ENCODE measurements around the gene PRRX2.
"Not testable (repeated sequence)": the region's sequence is repeated elsewhere in the genome, so short reads cannot be mapped to it uniquely, and the experiment has no call there.

The PRRX2 gene

DNA sequence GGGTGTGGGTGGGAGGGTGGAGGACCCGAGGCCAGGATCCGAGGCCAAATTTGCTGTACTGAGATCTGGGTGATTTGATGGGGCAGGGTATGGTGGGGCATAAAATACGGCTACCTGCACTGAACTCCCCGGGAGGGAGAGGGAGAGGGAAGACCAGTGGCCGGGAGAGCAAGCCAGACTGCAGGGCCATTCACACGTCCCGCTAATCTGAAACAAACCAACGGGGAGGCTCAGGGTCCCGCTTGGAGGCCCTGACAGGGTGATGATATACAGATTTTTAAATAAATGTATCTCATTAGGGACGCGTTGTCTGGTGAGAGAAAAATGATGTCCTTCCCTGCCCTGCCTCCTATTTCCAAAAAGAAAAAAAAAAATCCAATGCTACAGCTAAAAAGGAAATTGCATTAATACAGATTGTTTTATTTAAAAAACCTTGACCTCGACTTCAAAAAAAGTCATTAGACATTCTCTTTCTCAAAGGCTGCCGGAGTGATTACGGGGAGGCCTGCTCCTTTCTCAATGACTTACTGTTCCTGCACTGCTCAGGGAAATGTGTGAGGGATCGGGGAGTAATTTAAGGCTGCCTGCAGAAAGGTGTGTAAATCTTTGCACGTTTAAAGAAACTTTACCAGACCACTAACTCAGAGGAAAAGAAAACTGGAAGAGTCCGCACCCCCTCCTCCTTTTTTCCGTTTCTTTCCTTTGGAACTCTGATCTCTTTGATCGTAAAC, 11.5 kb upstream of the PRRX2 start:
- no peak for DNase-seq (ENCODE audit: low read depth in 3 of 3)

GRCh38 chr9:129654554-129655040, 10.8 kb upstream of the PRRX2 start:
- DNase-seq (ENCODE audit: low read depth in 3 of 3), result no peak

DNA sequence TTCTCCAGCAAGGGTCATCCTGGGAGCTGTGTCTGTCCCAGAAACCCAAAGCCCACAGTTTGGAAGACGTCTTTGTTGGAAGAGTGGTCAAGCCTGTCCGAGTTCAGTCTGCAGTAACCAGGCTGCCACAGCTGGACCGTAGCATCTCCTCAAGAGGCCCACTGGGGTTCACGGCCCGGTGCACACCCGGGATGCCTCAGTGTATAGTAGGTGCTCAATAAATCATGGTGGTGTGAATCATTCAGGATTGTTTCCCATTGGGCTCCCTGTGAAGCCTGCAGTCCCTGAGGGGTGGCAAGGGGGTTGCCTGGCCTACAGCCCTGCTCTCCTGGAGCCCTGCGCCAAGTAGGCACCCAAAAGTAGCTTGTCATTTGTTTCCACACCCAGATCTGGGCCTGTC, 10.3 kb upstream of the PRRX2 start:
- DNase-seq (ENCODE audit: low read depth in 3 of 3), result no peak

- DNase-seq (ENCODE audit: low read depth in 3 of 3), result no peak
Observed at GRCh38 chr9:129655696-129656095, 9.8 kb upstream of the PRRX2 start.

- no peak for DNase-seq (ENCODE audit: low read depth in 3 of 3)
Observed at GRCh38 chr9:129656795-129657390, 8.6 kb upstream of the PRRX2 start.

DNA sequence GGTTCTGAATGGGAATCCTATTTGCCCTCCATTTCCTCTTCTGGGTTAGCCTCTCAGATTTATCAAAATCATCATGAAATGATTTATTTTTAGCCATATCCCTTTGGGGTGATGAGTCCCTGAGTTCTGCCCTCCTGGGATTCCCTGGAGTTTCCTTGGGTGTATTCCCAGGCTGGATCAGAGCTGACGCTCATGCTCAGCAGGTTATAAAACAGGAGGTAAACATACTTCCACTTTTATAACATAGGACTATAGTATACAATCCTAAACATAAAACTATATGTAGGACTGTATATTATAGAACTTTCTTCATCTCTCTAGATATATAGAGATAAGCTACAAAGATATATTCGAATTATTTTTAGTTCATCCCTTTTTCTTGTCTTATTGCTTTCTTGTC, 4.4 kb upstream of the PRRX2 start:
- no peak for DNase-seq (ENCODE audit: low read depth in 3 of 3)

GRCh38 chr9:129662239-129662638, 3.2 kb upstream of the PRRX2 start:
- not testable (repeated sequence) for DNase-seq (ENCODE audit: low read depth in 3 of 3)

DNA sequence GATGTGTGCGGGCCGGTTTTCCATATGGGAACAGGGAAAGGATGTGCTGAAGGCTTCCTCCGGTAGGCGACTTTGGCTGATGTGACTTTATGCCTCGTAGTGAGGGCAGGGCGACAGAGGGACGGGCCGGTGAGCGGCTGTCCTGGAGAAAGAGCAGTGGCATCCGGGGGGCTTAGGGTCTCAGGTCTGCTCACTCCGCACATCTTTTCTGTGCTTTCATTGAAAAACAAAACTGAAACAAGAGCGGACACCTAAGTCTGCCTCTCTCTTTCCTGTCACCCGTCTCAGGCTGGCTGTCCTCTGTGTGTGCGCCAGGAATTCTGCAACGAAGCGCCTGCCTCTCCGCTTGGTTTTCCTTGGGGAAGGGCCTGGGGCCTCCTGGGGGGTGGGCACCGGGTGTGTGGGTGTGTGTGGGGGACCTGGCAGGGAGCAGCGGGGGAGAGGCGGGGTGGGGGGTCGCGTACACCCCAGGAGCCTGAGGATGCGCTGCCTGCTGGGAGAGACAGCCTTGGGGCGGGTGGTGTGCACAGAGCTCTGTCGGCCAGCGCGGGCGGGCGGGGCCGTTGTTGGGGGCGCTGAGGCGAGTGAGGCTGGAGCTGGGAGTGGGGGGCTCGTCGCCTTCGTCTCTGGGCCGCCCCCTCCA, 580 bp upstream of the PRRX2 start:
- DNase-seq (ENCODE audit: low read depth in 3 of 3), result no peak

GRCh38 chr9:129665814-129666520, 520 bp downstream of the PRRX2 start:
- DNase-seq (ENCODE audit: low read depth in 3 of 3), result no peak

GRCh38 chr9:129666575-129666974, 1.1 kb downstream of the PRRX2 start:
- no peak for DNase-seq (ENCODE audit: low read depth in 3 of 3)

DNA sequence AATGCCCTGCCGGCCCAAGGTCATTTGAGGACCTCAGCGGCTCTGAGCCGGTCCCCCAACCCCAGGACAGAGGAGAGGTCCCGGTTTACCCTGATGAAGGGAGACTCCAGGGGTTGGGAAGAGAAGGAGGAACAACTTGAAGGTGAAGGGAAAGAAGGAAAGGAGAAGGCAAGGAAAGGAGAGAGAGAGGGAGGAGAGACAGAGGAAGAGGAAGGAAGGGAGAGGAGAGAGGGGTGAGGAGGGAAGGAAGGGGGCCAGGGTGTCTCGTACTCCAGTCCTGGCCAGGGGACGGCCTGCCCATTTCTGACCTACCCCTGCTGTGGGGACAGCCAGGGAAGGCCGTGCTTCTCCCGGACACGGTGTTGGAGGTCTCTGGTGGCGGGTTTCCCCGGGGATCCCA, 1.9 kb downstream of the PRRX2 start:
- no peak for DNase-seq (ENCODE audit: low read depth in 3 of 3)

- DNase-seq (ENCODE audit: low read depth in 3 of 3), result no peak
Observed at GRCh38 chr9:129667850-129668249, 2.4 kb downstream of the PRRX2 start.

DNA sequence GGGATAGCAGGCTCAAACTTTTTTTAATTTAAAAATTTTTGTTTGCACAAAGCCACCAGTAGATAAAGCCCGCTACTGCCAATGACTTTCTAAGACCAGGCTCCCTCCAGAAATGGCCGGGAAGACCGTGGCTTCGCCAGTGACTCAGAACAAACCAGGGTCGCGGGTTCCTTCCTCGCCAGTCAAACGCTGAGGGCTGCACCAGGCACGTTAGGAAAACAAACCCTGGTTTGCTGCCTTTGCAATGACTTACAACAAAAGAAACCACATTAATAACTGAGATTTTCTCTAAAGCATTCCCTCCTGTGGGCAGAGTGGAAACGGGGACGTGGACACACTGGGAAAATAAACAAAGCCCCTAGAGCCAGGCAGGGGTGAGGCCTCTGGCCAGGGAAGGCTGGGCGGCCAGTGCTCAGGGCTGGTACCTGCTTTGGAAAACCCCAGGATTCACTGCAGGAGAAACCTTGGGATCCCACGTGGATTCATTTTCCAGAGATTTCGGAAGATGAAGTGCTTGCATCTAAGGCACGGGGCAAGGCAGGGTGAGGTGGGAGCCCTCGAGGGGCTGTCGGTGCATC, 3.8 kb downstream of the PRRX2 start:
- DNase-seq (ENCODE audit: low read depth in 3 of 3), result no peak

DNA sequence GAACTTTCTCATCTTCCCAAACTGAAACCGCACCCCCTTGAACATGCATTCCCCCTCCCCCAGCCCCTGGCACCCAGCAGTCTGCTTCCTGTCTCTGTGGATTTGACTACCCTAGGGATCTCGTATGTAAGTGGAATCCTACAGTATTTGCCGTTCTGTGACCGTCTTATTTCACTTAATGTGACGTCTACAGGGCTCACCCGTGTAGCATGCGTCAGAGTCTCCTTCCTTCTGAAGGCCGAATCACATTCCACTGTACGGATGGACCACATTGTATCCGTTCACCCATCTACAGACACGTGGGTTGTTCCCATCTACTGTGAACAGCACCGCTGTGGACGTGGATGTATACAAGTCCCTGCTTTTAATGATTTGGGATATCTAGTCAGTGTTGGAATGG, 4.5 kb downstream of the PRRX2 start:
- no peak for DNase-seq (ENCODE audit: low read depth in 3 of 3)

DNA sequence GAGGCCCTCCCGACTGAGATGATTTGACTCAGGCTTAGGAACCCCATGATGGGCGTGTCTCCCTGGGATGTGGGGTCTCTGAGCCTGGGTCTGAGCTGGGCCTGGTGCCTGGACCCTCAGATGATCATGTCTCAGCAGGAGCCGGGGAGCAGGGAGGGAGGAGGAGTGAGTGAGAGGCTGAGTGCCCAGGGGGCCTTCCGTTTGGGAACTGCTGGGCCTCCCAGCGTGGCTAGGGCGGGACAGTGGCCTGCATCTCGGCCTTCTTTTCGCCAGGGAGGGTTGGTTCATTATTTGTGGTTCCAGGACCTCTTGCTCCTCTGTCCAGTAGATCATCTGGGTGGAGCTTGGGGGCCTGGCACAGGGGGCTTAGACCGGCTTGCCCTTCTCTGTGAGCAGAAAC, 5.6 kb downstream of the PRRX2 start:
- no peak for DNase-seq (ENCODE audit: low read depth in 3 of 3)

- DNase-seq (ENCODE audit: low read depth in 3 of 3), result peak in 1 of 3 experiments; percentile 22
Observed at GRCh38 chr9:129671519-129671918, 6.1 kb downstream of the PRRX2 start.

GRCh38 chr9:129672702-129673101, 7.3 kb downstream of the PRRX2 start:
- no peak for DNase-seq (ENCODE audit: low read depth in 3 of 3)

DNA sequence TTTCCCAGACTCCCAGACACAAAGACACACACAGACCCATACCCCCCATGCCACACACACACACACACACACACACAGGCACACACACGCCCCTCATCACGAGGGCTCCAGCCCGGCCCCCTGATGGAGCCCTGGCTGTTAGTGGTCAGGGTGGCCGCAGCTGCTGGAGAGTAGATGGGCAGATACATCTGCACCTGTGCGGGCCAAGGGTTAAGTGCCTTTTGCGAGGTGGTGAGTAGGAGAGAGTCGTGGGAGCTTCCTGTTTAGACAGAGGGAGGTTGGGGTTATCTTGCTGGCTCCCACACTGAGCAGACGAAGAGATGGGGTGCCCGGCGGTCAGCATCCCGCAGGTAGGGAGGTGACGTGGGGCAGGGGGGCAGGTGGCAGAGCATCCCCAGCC, 8.2 kb downstream of the PRRX2 start:
- no peak for DNase-seq (ENCODE audit: low read depth in 3 of 3)

- DNase-seq (ENCODE audit: low read depth in 3 of 3), result no peak
Observed at GRCh38 chr9:129674229-129674628, 8.8 kb downstream of the PRRX2 start.

GRCh38 chr9:129675620-129676019, 10.2 kb downstream of the PRRX2 start:
- DNase-seq (ENCODE audit: low read depth in 3 of 3), result no peak

DNA sequence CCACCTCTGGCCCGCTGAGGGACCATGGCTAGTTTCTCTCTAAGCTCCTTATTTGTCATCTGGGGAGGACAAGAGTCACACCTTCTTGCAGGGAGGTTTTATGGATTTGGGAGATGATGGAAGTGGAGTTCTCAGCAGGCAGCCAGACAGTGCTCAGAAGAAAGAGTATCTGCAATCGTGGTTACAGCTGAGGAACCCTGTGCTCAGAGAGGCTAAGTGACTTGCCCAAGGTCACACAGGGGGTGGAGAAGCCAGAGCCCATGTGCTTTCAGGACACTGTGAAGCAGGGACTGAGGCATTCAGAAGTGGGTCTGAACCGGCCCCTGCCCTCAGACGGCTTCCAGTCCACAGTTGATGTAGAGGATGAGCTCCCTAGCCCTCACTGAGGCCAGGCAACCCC, 10.8 kb downstream of the PRRX2 start:
- DNase-seq (ENCODE audit: low read depth in 3 of 3), result no peak

GRCh38 chr9:129676975-129677374, 11.5 kb downstream of the PRRX2 start:
- no peak for DNase-seq (ENCODE audit: low read depth in 3 of 3)

Data from stimulated activated CD4-positive, alpha-beta T cell treated with anti-CD3 and anti-CD28 coated beads, TNF-alpha, amount 100 ng/mL, for 24 hours (primary cell).